Stimulated activated CD4-positive, alpha-beta T cell treated with anti-CD3 and anti-CD28 coated beads, Interleukin-2, amount 100 ng/mL, for 4 hours (primary cell): Measurements from ENCODE around the gene RPE.

Source experiments
- DNase-seq: peaks from one replicate; pipeline ENCODE4 v3.0.0-alpha.2; 2020; ENCODE audit warnings: low read depth

The RPE gene

GRCh38 chr2:210002158-210003157 lies at the start of gene RPE:
Gene RPE (plus strand): TSS chr2:210002638. CDS start chr2:210002662, 24 bp downstream.
- DNase-seq: peak; percentile 97

GRCh38 chr2:209956271-209956670 lies 46.2 kb upstream of the RPE start:
- no peak for DNase-seq

GRCh38 chr2:209958016-209958415 lies 44.4 kb upstream of the RPE start:
- no peak for DNase-seq

GRCh38 chr2:209960045-209960444 lies 42.4 kb upstream of the RPE start:
- DNase-seq: no peak

GRCh38 chr2:209960676-209961630 lies 41.5 kb upstream of the RPE start:
- DNase-seq: peak; percentile 11

GRCh38 chr2:209965723-209966122 lies 36.7 kb upstream of the RPE start:
- no peak for DNase-seq

- no peak for DNase-seq
These were observed 32.7 kb upstream of the RPE start for GRCh38 chr2:209969692-209970091.

- no peak for DNase-seq
These were observed 32.2 kb upstream of the RPE start for GRCh38 chr2:209970271-209970670.

GRCh38 chr2:209970711-209971110 lies 31.7 kb upstream of the RPE start:
- no peak for DNase-seq

GRCh38 chr2:209973328-209973727 lies 29.1 kb upstream of the RPE start:
- DNase-seq: no peak

GRCh38 chr2:209974576-209974975 lies 27.9 kb upstream of the RPE start:
- no peak for DNase-seq

GRCh38 chr2:209976698-209977385 lies 25.6 kb upstream of the RPE start:
- DNase-seq: no peak

GRCh38 chr2:209977386-209978239 lies 24.8 kb upstream of the RPE start:
- no peak for DNase-seq

GRCh38 chr2:209984291-209984690 lies 18.1 kb upstream of the RPE start:
- DNase-seq: no peak

- DNase-seq: no peak
These were observed 16.6 kb upstream of the RPE start for GRCh38 chr2:209985874-209986273.

- no peak for DNase-seq
These were observed 16.0 kb upstream of the RPE start for GRCh38 chr2:209986415-209986814.

- DNase-seq: no peak
These were observed 14.4 kb upstream of the RPE start for GRCh38 chr2:209988010-209988409.

GRCh38 chr2:209990838-209991237 lies 11.6 kb upstream of the RPE start:
- DNase-seq: no peak

- DNase-seq: no peak
These were observed 8.5 kb upstream of the RPE start for GRCh38 chr2:209993968-209994367.

GRCh38 chr2:209998596-209998995 lies 3.8 kb upstream of the RPE start:
- DNase-seq: no peak
